Ovary (tissue), 9 donors: ENCODE results near the gene SFXN5. TPM values are rescaled to one million over a fixed set of nuclear protein-coding genes. Genes with fewer than 3 reads are reported as not detected.

ENCODE experiments used
- DNase-seq, 5 donors: peaks; one replicate each; pipeline ENCODE4 v3.0.0-alpha.2; 2019 to 2020
- H3K27ac ChIP-seq, 2 donors: fragments of 200-600 bp; one replicate each; pipeline versions ENCODE4 v1.5.1 to v1.8.0; 2019 to 2022
- H3K27me3 ChIP-seq: fragments of 200-600 bp; one replicate; pipeline ENCODE4 v1.8.0; 2022
- H3K36me3 ChIP-seq: fragments of 200-600 bp; sonication (generic); one replicate; pipeline ENCODE4 v1.5.1; 2019
- H3K4me1 ChIP-seq: one replicate; pipeline ENCODE4 v1.8.1; 2013; ENCODE audit warnings: mild to moderate bottlenecking, moderate library complexity; ENCODE audit not compliant: insufficient read depth
- H3K4me3 ChIP-seq: fragments of 200-600 bp; sonication (generic); one replicate; pipeline ENCODE4 v1.5.1; 2017
- H3K9me3 ChIP-seq, 2 donors: fragments of 200-600 bp in 1 of 2; sonication (generic) in 1 of 2; one replicate each; pipeline versions ENCODE4 v1.5.1 to v1.8.1; 2013 to 2019; ENCODE audit warnings: mild to moderate bottlenecking in 1 of 2, moderate library complexity in 1 of 2
- EP300 ChIP-seq: sonication (generic); formaldehyde crosslinking; IDR thresholded peaks from one replicate; pipeline ENCODE4 v1.6.1; 2017; ENCODE audit warnings: antibody characterized with exemption
- POLR2A ChIP-seq: fragments of 450-650 bp; IDR thresholded peaks from one replicate; pipeline ENCODE4 v1.6.1; 2017; ENCODE audit warnings: antibody characterized with exemption, mild to moderate bottlenecking, moderate library complexity
- WGBS, 3 donors: extraction: QIAGEN DNeasy Blood & Tissue Kit in 1 of 3; methylation state at CpG; one replicate each; pipeline versions ENCODE4 v1.1.5 to v1.1.7; 2013 to 2017; 5-methylcytosine and 5-hydroxymethylcytosine counted together
- intact Hi-C, 4 donors: fragments of 100-400 bp; cut with DNase I; formaldehyde crosslinking; loops; one replicate each; pipeline versions ENCODE4 v1.11.0 to v1.15.1; 2022 to 2023
- polyA plus RNA-seq, 2 donors: library from polyadenylated mRNA; stranded (reverse); fragments of 200-250 nt in 1 of 2; fragments of 350-450 nt in 1 of 2; fragmentation: Illumina TruSeq in 1 of 2; extraction: RNeasy Lipid Tissue Mini Kit (QIAGEN cat#74804) in 1 of 2; gene quantifications; one replicate each; pipeline ENCODE4 v1.2.3, GENCODE V29; 2013 to 2014
- total RNA-seq, 7 donors: library from RNA; depleted of rRNA in 2 of 7; stranded (reverse); fragments of >200 nt in 2 of 7; fragmentation: NEBNext Ultra II Directional in 3 of 7; extraction: Animal tissue kit (Norgen Biotek cat#: 25700) in 3 of 7; gene quantifications; one replicate each; pipeline versions ENCODE4 v1.1.0 to v1.2.4, GENCODE V29; 2016 to 2023
- TF ChIP-seq, protein P1 (sequence below), 3 donors: fragments of 450-650 bp in 2 of 3; fragments of 200-600 bp in 1 of 3; IDR thresholded peaks; one replicate each; pipeline versions ENCODE4 v1.5.1 to v1.8.0; 2016 to 2022; ENCODE audit warnings: antibody characterized with exemption in 3 of 3, mild to moderate bottlenecking in 1 of 3
- donor health status: DM: no; HTN: no; CAD: no; lungs with moderate emphysema.
- donor health status: DM: no; HTN: no; CAD: no.
- donor health status: Bipolar disorder and iron deficiency.
- donor health status: DM: yes; HTN: yes; CAD: no.
- donor health status: DM: no; HTN: no; CAD: no.
- donor health status: DM: yes; HTN: yes; CAD: no.

The SFXN5 gene
- total and polyA plus RNA-seq, 9 donors: 4.3 to 19.3 (median 11.6) TPM

- no peak overlapping the region for H3K4me3 ChIP-seq
- no peaks in the 10 kb centered on the region for H3K4me1 ChIP-seq
- no peaks in the 10 kb centered on the region for H3K36me3 ChIP-seq
- no peaks in the 10 kb centered on the region for H3K9me3 ChIP-seq
- 75 to 83% (median 75%) methylated on average over 4 of the region's 4 CpGs for WGBS, 3 donors
- TF ChIP-seq EP300 (no peak), POLR2A (no peak)
- TF ChIP-seq, protein P1, sequence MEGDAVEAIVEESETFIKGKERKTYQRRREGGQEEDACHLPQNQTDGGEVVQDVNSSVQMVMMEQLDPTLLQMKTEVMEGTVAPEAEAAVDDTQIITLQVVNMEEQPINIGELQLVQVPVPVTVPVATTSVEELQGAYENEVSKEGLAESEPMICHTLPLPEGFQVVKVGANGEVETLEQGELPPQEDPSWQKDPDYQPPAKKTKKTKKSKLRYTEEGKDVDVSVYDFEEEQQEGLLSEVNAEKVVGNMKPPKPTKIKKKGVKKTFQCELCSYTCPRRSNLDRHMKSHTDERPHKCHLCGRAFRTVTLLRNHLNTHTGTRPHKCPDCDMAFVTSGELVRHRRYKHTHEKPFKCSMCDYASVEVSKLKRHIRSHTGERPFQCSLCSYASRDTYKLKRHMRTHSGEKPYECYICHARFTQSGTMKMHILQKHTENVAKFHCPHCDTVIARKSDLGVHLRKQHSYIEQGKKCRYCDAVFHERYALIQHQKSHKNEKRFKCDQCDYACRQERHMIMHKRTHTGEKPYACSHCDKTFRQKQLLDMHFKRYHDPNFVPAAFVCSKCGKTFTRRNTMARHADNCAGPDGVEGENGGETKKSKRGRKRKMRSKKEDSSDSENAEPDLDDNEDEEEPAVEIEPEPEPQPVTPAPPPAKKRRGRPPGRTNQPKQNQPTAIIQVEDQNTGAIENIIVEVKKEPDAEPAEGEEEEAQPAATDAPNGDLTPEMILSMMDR (IDR thresholded peaks at IDR 0.05): no peak
- intact Hi-C loops: no loop called here
- no peak overlapping the region for H3K27ac ChIP-seq
- no peak for DNase-seq
- no peaks in the 10 kb centered on the region for H3K27me3 ChIP-seq
These were observed 101.8 kb downstream of the SFXN5 start for GRCh38 chr2:72969706-72970105.

DNA sequence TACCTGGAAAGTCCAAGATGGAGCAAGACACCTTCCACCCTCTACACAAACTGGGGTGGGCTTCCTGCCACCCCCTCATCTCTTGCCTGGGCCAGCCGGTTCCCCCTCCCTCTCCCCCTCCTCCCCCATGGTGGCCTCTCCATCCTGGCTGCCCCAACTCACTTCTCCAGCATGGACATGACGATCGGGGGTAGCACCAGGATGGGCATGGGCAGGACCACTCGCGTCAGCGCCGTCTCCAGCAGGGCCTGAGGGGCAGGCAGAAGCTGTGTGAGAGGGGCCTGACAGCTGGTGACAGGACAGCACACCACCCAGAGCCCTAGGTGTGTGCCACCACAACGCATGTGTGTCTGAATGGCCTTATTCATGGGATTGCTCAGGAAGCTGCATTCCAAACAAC, 103.2 kb downstream of the SFXN5 start:
- H3K4me3 ChIP-seq: no peak overlapping the region
- TF ChIP-seq POLR2A: no peak
- TF ChIP-seq EP300: no peak
- TF ChIP-seq, protein P1 (IDR thresholded peaks at IDR 0.05): no peak
- H3K27ac ChIP-seq: no peak overlapping the region
- WGBS, 3 donors: 85 to 97% (median 90%) methylated on average over 8 of the region's 8 CpGs
- DNase-seq: no peak
- H3K27me3 ChIP-seq: no peaks in the 10 kb centered on the region
- H3K4me1 ChIP-seq: no peaks in the 10 kb centered on the region
- intact Hi-C loops: no loop called here
- H3K36me3 ChIP-seq: no peaks in the 10 kb centered on the region
- no peaks in the 10 kb centered on the region for H3K9me3 ChIP-seq

- Histone ChIP-seq H3K27ac (no peak overlapping the region), H3K36me3 (no peaks in the 10 kb centered on the region), H3K27me3 (no peaks in the 10 kb centered on the region), H3K4me3 (no peak overlapping the region), H3K9me3 (no peaks in the 10 kb centered on the region), H3K4me1 (no peaks in the 10 kb centered on the region)
- 94 to 96% (median 95%) methylated on average over 14 of the region's 14 CpGs for WGBS, 3 donors
- intact Hi-C loops: no loop called here
- no peak for DNase-seq
- TF ChIP-seq, protein P1 (IDR thresholded peaks at IDR 0.05): no peak
- no peak for TF ChIP-seq EP300
- no peak for TF ChIP-seq POLR2A
These were observed 105.6 kb downstream of the SFXN5 start for GRCh38 chr2:72965770-72966450.

DNA sequence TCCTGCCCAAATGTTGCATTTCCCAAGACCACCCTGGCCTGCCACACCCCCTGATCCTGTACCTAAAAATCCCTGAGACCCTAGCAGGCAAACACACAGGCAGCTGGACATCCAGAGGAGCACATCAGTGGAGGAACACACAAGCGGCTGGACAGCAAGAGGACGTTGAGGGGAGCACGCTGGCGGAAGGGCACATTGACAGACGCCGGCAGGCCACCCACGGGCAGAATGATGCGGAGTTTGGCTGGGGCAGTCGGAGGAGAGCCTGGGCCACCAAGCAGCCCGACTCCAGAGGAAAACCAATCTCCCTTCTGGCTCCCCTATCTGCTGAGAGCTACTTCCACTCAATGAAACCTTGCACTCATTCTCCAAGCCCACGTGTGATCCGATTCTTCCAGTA, 106.5 kb downstream of the SFXN5 start:
- intact Hi-C loops: no loop called here
- Histone ChIP-seq H3K27me3 (no peaks in the 10 kb centered on the region), H3K27ac (no peak overlapping the region), H3K9me3 (no peaks in the 10 kb centered on the region), H3K4me1 (no peaks in the 10 kb centered on the region), H3K4me3 (no peak overlapping the region), H3K36me3 (no peaks in the 10 kb centered on the region)
- no peak for TF ChIP-seq EP300
- TF ChIP-seq, protein P1 (IDR thresholded peaks at IDR 0.05): no peak
- 85 to 90% (median 88%) methylated on average over 12 of the region's 12 CpGs for WGBS, 3 donors
- no peak for DNase-seq
